NOMO-1 (cell line): Measurements from ENCODE around the gene INHA.

Source experiments
- DNase-seq, 2 experiments: peaks; one replicate each; lab custom pipeline; 2025; ENCODE audit not compliant: unreplicated experiment in 2 of 2; lab: John Stamatoyannopoulos, UW

INHA gene, protein sequence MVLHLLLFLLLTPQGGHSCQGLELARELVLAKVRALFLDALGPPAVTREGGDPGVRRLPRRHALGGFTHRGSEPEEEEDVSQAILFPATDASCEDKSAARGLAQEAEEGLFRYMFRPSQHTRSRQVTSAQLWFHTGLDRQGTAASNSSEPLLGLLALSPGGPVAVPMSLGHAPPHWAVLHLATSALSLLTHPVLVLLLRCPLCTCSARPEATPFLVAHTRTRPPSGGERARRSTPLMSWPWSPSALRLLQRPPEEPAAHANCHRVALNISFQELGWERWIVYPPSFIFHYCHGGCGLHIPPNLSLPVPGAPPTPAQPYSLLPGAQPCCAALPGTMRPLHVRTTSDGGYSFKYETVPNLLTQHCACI

GRCh38 chr2:219572237-219573001 lies at the start of gene INHA:
INHA (plus strand) TSS chr2:219572310; CDS start chr2:219572375, 65 bp downstream.
- DNase-seq = no peak

DNA sequence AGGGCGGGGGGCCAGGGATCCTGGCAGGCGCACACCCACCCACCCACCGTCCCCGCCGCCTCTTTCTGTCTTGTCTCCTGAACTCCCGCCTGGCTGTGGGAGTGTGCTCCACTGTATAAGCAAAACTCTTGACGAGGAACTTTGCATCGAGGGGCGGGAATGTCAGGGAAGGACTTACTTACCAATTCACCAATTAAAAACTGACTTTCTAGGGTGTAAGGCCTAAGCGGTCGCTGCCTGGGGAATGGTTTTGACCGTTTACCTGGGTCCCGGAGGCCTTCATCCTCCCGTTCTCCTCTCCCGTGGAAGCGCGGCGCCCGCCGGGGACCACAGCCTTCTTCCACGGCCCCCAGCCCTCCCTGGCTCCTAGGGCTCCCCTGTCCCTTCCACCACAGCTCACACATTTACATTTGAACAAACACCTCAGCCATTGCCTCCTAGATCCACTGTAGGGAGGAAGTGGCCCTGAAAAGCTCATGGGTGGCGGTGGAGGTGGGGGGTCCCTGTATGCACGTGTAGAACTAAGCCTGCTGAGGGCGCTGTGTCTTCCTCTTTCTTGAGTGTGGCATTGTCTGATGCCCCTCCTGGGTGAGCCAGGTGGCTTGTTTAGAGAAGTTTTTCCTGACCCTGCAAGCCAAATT lies 49.0 kb upstream of the INHA start:
- DNase-seq = no peak

- DNase-seq = no peak
Observed at GRCh38 chr2:219524817-219525216, 47.3 kb upstream of the INHA start.

- DNase-seq = no peak
Observed at GRCh38 chr2:219525533-219526232, 46.4 kb upstream of the INHA start.

- no peak for DNase-seq
Observed at GRCh38 chr2:219526320-219527075, 45.6 kb upstream of the INHA start.

- no peak for DNase-seq
Observed at GRCh38 chr2:219527076-219527394, 45.1 kb upstream of the INHA start.

DNA sequence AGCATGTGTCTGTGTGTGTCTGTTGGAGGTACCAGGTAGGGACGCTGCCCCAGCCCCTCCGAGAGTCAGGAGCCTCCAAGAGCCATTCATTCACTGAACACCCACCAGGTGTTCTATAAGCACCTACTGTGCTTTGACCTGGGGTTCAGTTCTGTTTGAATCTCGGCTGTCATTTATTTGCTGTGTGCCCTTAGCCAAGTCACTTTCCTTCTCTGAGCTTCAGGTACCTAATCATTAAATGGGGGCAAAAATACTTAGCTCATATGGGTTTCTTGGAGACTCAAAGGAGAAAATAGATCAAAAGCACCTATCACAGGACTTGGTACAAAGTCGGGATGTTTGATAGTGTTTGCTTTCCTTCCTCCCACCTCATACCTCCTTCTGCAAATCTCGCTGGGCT lies 44.6 kb upstream of the INHA start:
- no peak for DNase-seq

- peak; percentile 77 to 79 for DNase-seq
Observed at GRCh38 chr2:219530048-219530963, 41.8 kb upstream of the INHA start.

DNA sequence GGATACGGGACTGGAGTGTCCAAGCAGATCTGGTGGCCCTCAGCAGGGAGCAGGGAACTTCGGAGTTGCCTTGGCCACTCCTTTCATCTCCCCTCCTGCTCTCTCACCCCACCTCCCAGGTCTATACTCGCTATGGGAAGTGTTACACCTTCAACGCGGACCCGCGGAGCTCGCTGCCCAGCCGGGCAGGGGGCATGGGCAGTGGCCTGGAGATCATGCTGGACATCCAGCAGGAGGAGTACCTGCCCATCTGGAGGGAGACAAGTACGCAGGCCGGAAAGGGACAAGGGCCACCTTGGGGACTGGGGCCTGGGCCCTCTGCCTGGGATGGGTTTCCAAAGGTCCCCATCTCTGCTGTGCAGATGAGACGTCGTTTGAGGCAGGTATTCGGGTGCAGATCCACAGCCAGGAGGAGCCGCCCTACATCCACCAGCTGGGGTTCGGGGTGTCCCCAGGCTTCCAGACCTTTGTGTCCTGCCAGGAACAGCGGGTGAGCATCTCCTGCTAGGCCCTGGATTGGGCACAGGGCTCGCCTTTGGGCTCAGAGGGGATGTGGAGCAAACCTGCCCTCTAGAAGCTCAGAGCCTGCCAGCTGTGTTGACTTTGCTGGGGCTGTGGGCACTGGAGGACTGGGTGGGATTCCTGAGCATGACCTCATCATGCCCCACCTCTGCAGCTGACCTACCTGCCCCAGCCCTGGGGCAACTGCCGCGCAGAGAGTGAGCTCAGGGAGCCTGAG lies 40.3 kb upstream of the INHA start:
- no peak for DNase-seq

GRCh38 chr2:219532378-219532649 lies 39.8 kb upstream of the INHA start:
- DNase-seq = no peak

DNA sequence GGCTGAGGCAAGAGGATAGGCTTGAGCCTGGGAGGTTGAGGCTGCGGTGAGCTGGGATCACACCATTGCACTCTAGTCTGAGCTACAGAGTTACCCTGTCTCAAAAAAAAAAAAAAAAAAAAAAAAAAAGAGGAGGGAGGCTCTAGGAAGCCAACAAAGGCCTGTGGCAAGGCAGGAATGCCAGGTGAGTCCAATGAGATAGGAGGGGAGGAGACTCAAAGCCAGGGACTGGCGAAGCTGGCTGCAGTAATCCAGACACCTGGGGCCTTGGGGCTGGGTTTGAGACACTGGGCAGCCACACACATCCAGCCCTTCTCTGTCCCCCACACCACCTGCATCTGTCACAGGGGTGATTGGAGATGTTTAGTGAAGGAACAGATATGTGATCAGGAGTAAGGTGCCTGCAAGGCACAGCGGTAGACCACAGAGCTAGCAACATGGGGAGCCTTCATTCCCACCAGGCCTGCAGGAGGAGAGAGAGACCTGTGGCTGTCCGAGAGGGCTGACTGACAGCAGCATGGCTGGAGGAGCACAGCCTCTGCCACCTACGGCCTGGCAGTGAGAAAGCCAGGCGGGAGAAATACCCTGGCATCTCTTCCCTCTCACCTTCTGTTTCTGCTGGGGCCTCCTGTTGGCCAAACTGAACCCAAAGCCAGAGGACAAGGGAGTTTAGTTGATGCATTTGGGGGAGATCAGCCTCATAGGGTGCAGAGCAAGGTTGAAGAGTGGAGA lies 38.0 kb upstream of the INHA start:
- DNase-seq = no peak

- DNase-seq = no peak
Observed at GRCh38 chr2:219536425-219536824, 35.7 kb upstream of the INHA start.

DNA sequence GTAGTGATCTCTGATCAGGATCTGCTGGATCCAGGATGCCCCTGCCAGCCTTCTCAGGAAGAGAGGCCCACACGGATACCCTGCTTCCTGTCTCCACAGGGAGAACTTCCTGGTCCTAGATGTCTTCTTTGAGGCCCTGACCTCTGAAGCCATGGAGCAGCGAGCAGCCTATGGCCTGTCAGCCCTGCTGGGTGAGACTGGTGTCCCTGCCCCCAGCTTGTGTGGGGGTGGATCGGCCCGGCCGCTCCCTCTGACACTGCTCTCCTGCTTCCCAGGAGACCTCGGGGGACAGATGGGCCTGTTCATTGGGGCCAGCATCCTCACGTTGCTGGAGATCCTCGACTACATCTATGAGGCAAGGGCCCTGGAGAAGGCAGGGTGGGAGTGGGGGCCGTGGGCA lies 35.1 kb upstream of the INHA start:
- DNase-seq = no peak

- DNase-seq = no peak
Observed at GRCh38 chr2:219537657-219538488, 34.2 kb upstream of the INHA start.

- no peak for DNase-seq
Observed at GRCh38 chr2:219538504-219538951, 33.6 kb upstream of the INHA start.

DNA sequence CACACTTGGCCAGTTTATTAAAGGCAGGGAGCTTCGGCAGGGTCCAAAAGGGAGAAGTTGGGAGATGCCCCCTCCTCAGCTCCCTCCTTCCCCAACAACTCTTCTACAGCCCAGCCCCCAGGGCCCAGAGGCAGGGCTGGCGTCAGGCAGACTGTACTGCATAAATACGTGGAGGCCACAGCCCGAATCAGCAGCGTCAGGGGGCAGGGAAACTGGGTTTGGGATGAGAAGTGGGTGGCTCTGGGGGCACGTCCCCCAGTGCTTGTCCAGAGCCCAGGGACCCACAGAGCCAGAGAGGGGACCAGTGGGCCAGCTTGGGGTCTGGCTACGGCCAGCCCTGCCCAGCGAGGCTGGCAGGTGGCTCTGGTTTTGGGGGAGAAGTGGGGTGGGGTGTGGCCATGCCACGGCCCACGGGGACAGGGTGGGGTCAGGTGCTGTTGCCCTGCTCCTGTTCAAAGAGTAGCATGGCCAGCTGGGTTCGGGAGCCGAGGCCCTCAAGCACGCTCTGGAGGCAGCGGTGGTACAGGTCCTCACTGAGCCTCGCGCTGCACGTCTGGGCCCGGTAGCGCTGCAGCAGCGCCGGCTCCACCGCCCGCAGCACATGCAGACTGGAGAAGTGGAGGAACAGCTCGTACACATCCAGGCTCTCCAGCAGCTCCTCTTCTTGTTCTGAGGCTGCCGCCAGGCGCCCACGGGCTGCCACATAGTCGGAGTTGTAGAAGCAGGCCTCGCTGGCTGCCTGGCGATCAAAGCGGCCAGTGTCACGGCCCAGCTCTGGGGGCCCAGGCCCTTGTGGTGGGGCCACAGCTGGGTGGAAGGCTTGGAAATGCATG lies 32.9 kb upstream of the INHA start:
- no peak for DNase-seq
